B cell (primary cell): Measurements from ENCODE around the gene PEDS1.

Source experiments
- CTCF ChIP-seq: fragments of 200-600 bp; IDR thresholded peaks from one replicate; pipeline ENCODE4 v1.8.0; 2022; ENCODE audit warnings: antibody characterized with exemption, mild to moderate bottlenecking
- EZH2 ChIP-seq: IDR thresholded peaks from 2 replicates; pipeline ENCODE4 v1.6.1; 2012; ENCODE audit warnings: borderline replicate concordance, low read depth, mild to moderate bottlenecking, moderate library complexity, low read length; ENCODE audit not compliant: insufficient read depth, poor library complexity, severe bottlenecking

GRCh38 chr20:50188879-50189680, 35.6 kb upstream of the PEDS1 start:
- TF ChIP-seq CTCF = no peak
- no peak for TF ChIP-seq EZH2
